ENCODE results near the gene AP4S1. TPM values are rescaled to one million over a fixed set of nuclear protein-coding genes. Genes with fewer than 3 reads are reported as not detected.

The AP4S1 gene
- total RNA-seq, 1 donor from 2014 or later = 8.1 TPM

DNA sequence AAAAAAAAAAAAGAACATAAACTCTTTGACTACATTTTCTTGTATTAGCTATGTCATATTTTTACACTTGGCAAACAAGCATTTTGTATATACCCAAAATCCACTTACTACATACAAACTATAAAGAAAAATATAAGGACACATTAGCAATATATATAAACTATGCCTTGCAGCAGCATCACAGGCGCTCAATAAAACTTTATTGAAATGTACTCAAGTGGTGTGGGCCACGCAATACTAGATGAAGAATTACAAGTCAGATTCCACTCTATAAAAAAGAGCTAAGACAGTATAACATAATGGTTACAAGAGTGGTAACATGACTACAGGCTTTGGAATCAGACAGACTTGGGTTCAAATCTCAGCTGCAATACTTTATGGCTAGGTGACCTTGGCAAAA, 3.1 kb upstream of the AP4S1 start:
- no peak for DNase-seq
- TF ChIP-seq CTCF (IDR thresholded peaks at IDR 0.05; ENCODE audit: borderline replicate concordance) = no peak
- H3K27me3 ChIP-seq (ENCODE audit: low read depth) = no peaks in the 10 kb centered on the region
- peaks cover 79% of the 10 kb centered on the region for H3K4me1 ChIP-seq
- peaks cover 11% of the 10 kb centered on the region for H3K36me3 ChIP-seq
- no peak overlapping the region for H3K27ac ChIP-seq (replicated peaks)
- intact Hi-C loops (cut with micrococcal nuclease) = no loop called here
- H3K4me3 ChIP-seq = no peak overlapping the region
- no peaks in the 10 kb centered on the region for H3K9me3 ChIP-seq (replicated peaks)

GRCh38 chr14:31024010-31024480, 1.4 kb upstream of the AP4S1 start:
- no peaks in the 10 kb centered on the region for H3K9me3 ChIP-seq (replicated peaks)
- no peak for DNase-seq
- peak overlapping the region; percentile 99 for H3K27ac ChIP-seq (replicated peaks)
- peaks cover 75% of the 10 kb centered on the region for H3K4me1 ChIP-seq
- no peak for TF ChIP-seq CTCF (IDR thresholded peaks at IDR 0.05; ENCODE audit: borderline replicate concordance)
- no peaks in the 10 kb centered on the region for H3K27me3 ChIP-seq (ENCODE audit: low read depth)
- intact Hi-C loops (cut with micrococcal nuclease) = no loop called here
- H3K36me3 ChIP-seq = peaks cover 7% of the 10 kb centered on the region
- peak overlapping the region; percentile 98 for H3K4me3 ChIP-seq

DNA sequence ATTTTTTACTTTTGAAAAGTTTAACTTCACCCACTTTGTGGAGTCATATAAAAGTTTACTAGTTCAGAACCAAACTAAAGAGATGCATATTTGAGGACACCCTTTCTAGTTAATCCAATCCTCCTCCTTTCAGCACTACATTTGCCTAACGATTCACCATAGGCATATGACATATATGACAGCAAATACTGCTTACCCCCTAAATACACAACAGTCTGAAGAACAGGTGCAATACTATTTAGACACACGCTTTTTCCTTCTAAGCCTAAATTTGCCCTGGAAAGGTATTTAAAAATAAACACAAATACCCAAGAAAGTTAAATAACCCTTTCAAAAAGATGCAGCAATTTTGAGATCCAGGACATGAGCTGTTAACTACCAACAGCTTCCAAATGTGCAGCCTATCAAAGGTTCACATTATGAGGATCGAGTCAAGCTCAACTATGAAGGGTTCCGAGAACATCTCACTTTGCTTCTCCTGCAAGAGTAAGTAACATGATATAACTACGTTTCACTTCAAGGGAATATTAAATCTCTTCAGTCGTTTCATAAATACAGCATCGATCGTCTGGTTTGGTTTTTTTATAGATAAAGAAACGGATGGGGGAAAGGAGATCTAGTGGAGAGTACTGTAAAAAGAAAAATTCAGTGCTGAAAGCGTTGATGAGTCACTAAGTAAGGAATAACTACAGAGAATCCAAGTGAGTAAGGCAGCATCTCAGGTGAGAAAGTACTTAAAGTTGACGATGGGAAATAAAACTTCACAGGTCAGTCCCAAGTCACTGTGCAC, 677 bp upstream of the AP4S1 start:
- peaks cover 72% of the 10 kb centered on the region for H3K4me1 ChIP-seq
- intact Hi-C loops (cut with micrococcal nuclease) = no loop called here
- no peak for DNase-seq

DNA sequence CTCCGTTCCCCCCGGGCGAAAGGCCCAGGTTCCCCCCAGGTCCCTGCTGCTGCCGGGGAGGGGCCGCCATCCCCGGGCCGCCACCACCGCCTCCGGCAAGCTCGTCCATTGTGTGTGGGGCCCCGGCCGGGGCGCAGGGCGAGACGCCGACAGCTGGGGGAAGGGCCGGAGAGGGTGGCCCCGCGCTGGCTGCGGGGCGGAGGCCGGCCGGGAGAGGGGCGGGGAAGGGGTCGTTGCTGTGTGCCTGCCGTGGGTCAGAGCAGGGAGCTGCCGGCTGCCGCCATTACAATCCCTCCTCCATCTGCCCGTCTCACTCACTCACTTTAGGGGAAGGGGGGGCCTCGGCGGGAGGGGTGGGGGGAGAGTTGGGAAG, 614 bp downstream of the AP4S1 start, which contains the start of gene STRN3:
TSS of gene STRN3 (minus strand) at position 303 of the 373 bp plus-strand sequence. CDS start at position 109, 194 bp downstream.
- no peaks in the 10 kb centered on the region for H3K9me3 ChIP-seq (replicated peaks)
- H3K27me3 ChIP-seq (ENCODE audit: low read depth) = no peaks in the 10 kb centered on the region
- intact Hi-C loops (cut with micrococcal nuclease) = no loop called here
- H3K4me1 ChIP-seq = peaks cover 62% of the 10 kb centered on the region
- H3K4me3 ChIP-seq = peak within 1 kb of the TSS; percentile 98
- H3K36me3 ChIP-seq = no peaks in the 10 kb centered on the region
- no peak for DNase-seq
- TF ChIP-seq CTCF (IDR thresholded peaks at IDR 0.05; ENCODE audit: borderline replicate concordance) = no peak
- peak within 1 kb of the TSS; percentile 99 for H3K27ac ChIP-seq (replicated peaks)

More for the DNA sequence above, 677 bp upstream of the AP4S1 start:
- Histone ChIP-seq H3K4me3 (peak overlapping the region; percentile 98), H3K27me3 (ENCODE audit: low read depth) (no peaks in the 10 kb centered on the region), H3K27ac (replicated peaks) (peak overlapping the region; percentile 99), H3K36me3 (peaks cover 7% of the 10 kb centered on the region), H3K9me3 (replicated peaks) (no peaks in the 10 kb centered on the region)
- TF ChIP-seq CTCF (IDR thresholded peaks at IDR 0.05; ENCODE audit: borderline replicate concordance) = no peak

DNA sequence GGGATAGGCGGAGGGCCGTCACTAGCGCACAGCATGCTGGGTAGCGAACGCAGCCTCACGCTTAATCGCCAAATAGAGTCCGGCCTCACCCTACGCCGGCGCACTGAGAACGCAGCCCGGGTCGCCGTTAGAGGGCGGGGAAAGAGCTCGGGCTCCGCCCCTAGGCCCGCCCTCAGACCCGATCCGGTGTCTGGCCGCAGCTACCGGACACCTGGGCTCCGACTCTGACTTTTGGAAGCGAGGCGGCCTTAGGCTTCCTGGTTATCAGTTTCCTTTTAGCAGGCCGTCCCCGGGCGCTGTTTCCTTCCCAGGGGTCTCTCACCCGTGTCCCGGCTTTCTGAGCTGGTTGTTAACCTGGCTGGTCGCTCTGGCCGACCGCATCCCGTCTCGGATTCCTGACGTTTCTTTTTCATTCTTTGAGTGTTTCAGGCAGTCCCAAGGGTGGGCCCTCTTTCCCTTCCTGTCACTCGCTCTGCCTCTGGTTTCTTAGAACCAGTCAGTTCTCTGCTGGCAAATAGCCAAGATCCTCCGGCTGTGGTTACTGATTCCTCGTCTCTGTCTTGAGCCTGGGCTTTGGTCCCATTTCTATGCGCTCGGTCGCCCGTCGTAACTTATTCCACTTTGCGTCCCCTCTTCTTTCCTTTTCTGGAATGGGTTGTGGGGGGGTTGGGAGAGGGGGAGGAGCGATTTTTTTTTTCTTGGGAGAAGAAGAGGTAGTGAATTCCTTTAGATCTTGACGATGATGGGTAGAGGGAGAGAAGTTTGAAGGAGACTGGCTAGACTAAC, 1.2 kb downstream of the AP4S1 start:
- Histone ChIP-seq H3K27me3 (ENCODE audit: low read depth) (no peaks in the 10 kb centered on the region), H3K9me3 (replicated peaks) (no peaks in the 10 kb centered on the region)

More for the DNA sequence above, 1.2 kb downstream of the AP4S1 start:
- H3K4me1 ChIP-seq = peaks cover 56% of the 10 kb centered on the region
- no peak for TF ChIP-seq CTCF (IDR thresholded peaks at IDR 0.05; ENCODE audit: borderline replicate concordance)
- H3K36me3 ChIP-seq = no peaks in the 10 kb centered on the region
- peak; percentile 96 for DNase-seq
- peak overlapping the region; percentile 99 for H3K27ac ChIP-seq (replicated peaks)
- intact Hi-C loops (cut with micrococcal nuclease) = no loop called here
- peak overlapping the region; percentile 98 for H3K4me3 ChIP-seq

Measured in left ventricle myocardium inferior (tissue), 1 donor.